GM12801 (cell line): ENCODE measurements around the gene ZBTB7C.

ENCODE experiments used
- TF ChIP-seq, protein P1 (sequence below): IDR thresholded peaks from one replicate; pipeline ENCODE4 v1.5.1; 2011; ENCODE audit warnings: control low read depth; ENCODE audit not compliant: insufficient read length; ENCODE audit errors: extremely low read depth

The ZBTB7C gene

DNA sequence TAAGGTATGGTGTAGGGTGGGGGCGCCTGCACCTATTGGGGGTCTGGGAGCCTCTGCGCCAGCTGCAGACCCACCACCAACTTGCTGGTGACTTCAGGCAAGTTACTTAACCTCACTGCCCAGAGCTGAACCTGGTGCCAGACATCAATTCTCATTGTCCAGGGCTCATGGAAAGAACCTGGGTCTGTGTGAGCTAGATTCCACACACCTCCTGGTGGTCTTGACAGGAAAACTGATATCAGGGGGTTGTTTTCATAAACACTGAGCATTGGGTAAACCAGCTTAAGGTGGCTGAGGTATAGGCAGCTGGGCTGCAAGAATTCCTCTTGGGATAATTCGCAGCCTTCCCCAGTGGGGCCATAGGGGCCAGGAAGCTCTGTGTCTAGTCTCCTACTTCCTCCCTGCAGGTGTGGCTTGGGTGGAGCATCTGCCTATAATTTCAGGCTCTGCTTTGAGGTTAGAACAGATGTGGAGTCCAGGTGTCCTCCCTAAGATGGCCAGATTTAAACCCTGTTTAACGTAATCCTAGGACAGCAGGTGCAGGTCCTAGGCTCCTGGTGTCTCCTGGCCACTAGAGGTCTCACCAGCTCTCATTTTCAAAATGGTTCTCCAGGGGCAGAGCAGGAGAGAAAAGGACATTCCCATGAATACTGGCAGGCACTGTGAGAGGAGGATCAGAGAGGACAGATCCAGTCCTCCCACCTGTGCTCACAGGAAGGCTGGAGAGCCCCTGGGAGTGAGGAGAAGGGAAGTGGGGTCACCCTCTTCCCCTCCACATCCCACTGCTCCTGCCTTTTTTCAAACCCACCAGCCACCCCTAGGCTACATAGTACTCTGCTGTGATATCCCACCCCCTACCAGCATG, 378.3 kb downstream of the ZBTB7C start:
- TF ChIP-seq, protein P1, sequence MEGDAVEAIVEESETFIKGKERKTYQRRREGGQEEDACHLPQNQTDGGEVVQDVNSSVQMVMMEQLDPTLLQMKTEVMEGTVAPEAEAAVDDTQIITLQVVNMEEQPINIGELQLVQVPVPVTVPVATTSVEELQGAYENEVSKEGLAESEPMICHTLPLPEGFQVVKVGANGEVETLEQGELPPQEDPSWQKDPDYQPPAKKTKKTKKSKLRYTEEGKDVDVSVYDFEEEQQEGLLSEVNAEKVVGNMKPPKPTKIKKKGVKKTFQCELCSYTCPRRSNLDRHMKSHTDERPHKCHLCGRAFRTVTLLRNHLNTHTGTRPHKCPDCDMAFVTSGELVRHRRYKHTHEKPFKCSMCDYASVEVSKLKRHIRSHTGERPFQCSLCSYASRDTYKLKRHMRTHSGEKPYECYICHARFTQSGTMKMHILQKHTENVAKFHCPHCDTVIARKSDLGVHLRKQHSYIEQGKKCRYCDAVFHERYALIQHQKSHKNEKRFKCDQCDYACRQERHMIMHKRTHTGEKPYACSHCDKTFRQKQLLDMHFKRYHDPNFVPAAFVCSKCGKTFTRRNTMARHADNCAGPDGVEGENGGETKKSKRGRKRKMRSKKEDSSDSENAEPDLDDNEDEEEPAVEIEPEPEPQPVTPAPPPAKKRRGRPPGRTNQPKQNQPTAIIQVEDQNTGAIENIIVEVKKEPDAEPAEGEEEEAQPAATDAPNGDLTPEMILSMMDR = no peak

DNA sequence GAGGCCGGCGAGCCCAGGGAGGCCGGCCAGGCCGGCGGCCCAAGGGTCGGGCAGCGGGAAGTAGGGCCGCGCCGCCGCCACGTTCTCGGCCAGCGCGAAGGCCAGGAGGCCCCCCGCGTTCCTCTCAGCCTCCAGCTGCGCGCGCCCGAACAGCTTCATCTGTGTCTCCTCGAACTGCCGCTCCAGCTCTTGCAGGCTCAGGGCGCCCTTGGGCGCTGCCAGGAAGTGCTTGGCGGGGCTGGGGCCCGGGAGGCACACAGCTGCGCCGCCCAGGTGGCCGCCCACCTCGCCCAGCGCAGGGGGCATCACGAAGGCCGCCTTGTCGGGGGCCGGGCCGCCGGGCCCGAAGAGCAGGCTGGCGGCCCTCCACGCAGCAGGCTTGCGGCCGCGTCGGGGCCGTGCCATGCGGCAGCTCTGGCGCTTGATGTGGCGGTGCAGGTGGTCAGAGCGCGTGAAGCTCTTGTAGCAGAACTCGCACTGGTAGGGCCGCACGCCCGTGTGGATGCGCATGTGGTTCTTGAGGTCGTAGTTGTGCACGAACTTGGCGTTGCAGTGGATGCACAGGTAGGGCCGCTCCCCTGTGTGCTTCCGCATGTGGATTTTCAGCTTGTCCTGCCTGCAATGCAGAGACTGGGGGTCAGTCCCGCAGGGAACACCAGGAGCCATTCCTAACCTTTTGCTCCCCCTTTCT, 379.7 kb downstream of the ZBTB7C start:
- TF ChIP-seq, protein P1 = no peak

DNA sequence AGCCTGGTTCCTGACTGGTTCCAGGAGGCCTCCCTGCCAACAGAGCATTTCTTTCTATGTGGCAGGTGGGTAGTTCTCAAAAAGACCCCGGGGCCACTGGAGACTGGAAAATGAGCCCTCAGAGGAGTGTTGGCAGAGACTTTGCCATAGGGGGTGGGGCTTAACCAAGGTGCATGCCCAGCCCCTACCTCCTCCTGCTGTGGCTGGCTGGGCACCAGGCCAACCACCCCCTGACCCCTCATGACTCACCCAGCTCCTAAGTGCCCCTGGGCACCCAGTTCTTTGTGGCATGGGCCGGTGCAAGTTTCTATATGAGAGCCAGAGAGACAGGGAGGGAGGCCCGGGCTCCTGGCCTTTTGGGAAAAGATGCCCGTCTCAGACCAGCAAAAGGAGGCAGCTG, 380.5 kb downstream of the ZBTB7C start:
- TF ChIP-seq, protein P1 = no peak

DNA sequence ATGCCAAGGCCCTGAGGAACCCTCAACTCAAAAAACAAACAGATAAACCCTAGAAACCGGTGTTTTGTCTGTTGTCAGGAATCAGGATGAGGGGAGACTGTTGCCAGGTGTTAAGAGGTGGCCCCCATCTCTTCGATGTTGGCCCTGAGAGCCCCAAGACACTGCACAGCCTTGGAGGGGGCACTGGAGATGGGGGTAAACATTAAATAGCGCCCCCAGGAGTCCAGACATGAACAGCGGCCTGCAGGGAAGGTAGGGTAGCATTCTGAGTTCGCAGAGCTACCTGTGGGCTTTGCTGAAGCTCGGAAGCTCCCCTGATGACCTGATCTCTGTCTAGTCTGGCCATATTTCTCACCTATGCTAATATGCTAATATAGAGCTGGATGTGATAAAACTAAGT, 381.1 kb downstream of the ZBTB7C start:
- TF ChIP-seq, protein P1 = no peak

DNA sequence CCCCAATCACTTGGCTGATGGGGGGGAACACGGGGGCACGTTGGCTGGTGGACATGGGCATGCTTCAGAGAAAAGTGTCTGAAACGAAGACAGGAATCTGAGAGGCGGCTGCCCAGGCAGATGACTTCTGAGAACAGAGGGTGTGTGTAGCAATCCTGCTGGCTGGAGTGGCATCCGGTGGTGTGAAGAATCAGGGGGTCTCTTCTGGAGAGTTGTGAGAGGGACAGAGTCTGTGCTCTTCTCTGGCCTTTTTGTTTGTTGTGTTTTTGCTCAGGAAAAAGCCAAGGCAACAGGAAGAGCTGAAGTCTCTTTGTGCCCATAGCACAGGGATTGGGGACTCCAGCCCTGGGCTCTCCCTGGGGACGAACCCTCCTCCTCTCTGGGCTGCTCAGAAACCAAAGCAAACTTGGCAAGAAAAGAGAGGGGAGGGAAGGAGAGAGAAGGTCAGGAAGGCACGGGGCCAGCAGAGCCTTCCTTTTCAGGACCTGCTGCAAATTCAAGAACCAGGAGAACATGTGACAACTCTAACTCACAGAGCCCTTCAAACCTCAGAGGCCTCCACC, 381.7 kb downstream of the ZBTB7C start:
- TF ChIP-seq, protein P1 = no peak

DNA sequence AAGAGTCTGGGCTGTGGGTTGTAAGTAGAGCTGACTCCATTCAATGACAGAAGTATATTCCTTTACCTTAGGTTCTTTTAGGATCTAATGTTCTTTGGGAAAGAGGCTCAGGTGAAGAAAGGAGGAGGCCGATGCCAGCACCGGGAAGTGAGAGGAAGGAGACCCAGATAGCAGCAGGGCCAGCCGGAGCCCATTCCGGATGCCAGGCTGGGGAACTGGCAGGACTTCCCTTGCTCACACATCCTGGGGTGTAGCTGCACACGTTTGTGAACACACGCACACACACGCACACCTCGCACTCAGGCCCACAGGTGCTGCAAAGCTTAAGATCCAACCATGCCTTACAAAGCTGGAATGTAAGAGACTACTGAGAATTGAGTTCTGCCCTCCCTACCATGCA, 383.0 kb downstream of the ZBTB7C start:
- TF ChIP-seq, protein P1 = no peak

DNA sequence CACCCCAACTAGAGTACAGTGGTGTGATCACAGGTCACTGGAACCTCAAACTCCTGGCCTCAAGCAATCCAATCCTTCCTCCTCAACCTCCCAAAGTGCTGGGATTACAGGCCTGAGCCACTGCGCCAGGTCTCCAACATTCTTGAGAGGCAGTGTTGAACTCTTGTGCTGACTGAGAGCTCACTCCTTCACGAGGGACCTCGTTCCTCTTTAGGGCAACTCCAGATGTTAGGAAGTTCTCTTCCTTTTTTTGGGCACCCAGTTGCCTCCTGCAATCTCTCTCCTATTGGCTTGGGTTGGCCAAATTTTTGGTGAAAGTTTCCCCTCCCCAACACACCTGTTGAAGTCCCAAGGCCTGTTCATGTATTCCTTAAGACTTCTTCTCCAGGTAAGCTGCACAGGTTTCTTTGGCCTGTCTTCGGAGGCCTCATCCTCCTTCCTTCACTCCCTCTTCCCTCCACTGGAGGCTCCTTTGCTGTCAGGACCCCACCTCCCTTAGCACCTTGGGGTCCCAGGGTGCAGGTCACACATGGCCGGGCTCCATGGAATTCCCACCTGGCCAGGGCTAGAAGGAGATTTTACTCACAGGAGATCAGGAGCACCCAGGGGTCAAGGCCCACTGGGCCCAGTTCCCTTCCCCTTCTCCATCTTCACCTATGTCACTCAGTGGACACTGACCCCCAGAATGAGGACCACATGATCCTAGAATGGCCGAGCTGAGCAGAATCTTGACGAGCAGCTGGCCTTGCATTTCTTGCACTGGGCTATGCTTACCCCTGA, 384.1 kb downstream of the ZBTB7C start:
- TF ChIP-seq, protein P1 = no peak
